Heart left ventricle (tissue), 13 donors: ENCODE measurements around the gene RCBTB1.

Source experiments
- CTCF ChIP-seq, 12 donors: fragments of 200-600 bp; sonication (generic) in 4 of 12; IDR thresholded peaks; one replicate each; pipeline versions ENCODE4 v1.5.0 to v1.8.0; 2018 to 2022; ENCODE audit warnings: antibody characterized with exemption in 12 of 12, mild to moderate bottlenecking in 5 of 12
- POLR2A ChIP-seq, 2 donors: fragments of 450-650 bp; IDR thresholded peaks; one replicate each; pipeline ENCODE4 v1.6.1; 2017; ENCODE audit warnings: antibody characterized with exemption in 2 of 2, mild to moderate bottlenecking in 2 of 2, moderate library complexity in 2 of 2
- donor health status: ischemic (EF 13 %, LVEDD 7.1; RV severe dilation, severe dysfunction).
- donor health status: DM: no; HTN: yes; CAD: no.
- donor health status: DM: no; HTN: no; CAD: no.
- donor health status: ischemic (EF 25% LVEDD 6.9; RV normal size, moderate dysfunction).
- donor health status: ischemic (EF 25% LVEDD 5.7; RV mildly dilated, moderate dysfunction).
- donor health status: ischemic (EF 35%, LVEDD 5.7; RV mildly dilated, moderate dysfunction).
- donor health status: nonischemic (EF 11% LVEDD 7.7; RV severe dilation, severe dysfunction).
- donor health status: DM: yes; HTN: yes; CAD: no.
- donor health status: PGD.
- donor health status: ischemic (EF 29% LVEDD 5.4; RV normal size, mild dysfunction).
- donor health status: nonischemic (EF 23%, LVEDD 6.1; RV moderate dilation, normal function).

- TF ChIP-seq CTCF (IDR thresholded peaks at IDR 0.05): no peak
- no peak for TF ChIP-seq POLR2A (IDR thresholded peaks at IDR 0.05)
Observed at GRCh38 chr13:49624229-49624628, 38.9 kb upstream of the RCBTB1 start.
